ENCODE measurements around the gene PRAMEF11.

GRCh38 chr1:12798911-12799310, 32.3 kb downstream of the PRAMEF11 start:
- TF ChIP-seq, protein P1, sequence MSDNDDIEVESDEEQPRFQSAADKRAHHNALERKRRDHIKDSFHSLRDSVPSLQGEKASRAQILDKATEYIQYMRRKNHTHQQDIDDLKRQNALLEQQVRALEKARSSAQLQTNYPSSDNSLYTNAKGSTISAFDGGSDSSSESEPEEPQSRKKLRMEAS (IDR thresholded peaks at IDR 0.05) = no peak
- TF ChIP-seq ASH2L (IDR thresholded peaks at IDR 0.05; ENCODE audit: low read length) = no peak
- no peak for TF ChIP-seq CTCF (IDR thresholded peaks at IDR 0.05; ENCODE audit: control extremely low read depth in 1 of 3, insufficient read depth in 1 of 3, low read depth in 1 of 3, low read length in 3 of 3)
- no peak for TF ChIP-seq CREB1 (IDR thresholded peaks at IDR 0.05)
- TF ChIP-seq HDAC6 (IDR thresholded peaks at IDR 0.05; ENCODE audit: low read depth, low read length) = no peak
- no peak for TF ChIP-seq RFX5 (IDR thresholded peaks at IDR 0.05; ENCODE audit: borderline replicate concordance, low read depth, low read length)
- TF ChIP-seq SRF (IDR thresholded peaks at IDR 0.05; ENCODE audit: low read depth, low read length) = no peak
- TF ChIP-seq EZH2 (IDR thresholded peaks at IDR 0.05; ENCODE audit: low read depth, low read length, severe bottlenecking) = no peak
